ENCODE measurements around the gene RSF1. TPM values are rescaled to one million over a fixed set of nuclear protein-coding genes. Genes with fewer than 3 reads are reported as not detected.
A peak's percentile ranks its signal among the peaks of the same experiment; 100 is the strongest.
"Not testable (repeated sequence)": the region's sequence is repeated elsewhere in the genome, so short reads cannot be mapped to it uniquely, and the experiment has no call there.

RSF1 gene, protein sequence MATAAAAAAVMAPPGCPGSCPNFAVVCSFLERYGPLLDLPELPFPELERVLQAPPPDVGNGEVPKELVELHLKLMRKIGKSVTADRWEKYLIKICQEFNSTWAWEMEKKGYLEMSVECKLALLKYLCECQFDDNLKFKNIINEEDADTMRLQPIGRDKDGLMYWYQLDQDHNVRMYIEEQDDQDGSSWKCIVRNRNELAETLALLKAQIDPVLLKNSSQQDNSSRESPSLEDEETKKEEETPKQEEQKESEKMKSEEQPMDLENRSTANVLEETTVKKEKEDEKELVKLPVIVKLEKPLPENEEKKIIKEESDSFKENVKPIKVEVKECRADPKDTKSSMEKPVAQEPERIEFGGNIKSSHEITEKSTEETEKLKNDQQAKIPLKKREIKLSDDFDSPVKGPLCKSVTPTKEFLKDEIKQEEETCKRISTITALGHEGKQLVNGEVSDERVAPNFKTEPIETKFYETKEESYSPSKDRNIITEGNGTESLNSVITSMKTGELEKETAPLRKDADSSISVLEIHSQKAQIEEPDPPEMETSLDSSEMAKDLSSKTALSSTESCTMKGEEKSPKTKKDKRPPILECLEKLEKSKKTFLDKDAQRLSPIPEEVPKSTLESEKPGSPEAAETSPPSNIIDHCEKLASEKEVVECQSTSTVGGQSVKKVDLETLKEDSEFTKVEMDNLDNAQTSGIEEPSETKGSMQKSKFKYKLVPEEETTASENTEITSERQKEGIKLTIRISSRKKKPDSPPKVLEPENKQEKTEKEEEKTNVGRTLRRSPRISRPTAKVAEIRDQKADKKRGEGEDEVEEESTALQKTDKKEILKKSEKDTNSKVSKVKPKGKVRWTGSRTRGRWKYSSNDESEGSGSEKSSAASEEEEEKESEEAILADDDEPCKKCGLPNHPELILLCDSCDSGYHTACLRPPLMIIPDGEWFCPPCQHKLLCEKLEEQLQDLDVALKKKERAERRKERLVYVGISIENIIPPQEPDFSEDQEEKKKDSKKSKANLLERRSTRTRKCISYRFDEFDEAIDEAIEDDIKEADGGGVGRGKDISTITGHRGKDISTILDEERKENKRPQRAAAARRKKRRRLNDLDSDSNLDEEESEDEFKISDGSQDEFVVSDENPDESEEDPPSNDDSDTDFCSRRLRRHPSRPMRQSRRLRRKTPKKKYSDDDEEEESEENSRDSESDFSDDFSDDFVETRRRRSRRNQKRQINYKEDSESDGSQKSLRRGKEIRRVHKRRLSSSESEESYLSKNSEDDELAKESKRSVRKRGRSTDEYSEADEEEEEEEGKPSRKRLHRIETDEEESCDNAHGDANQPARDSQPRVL (N-terminal part only)
- total RNA-seq: 100 to 1,000 TPM in 1 of 4 donors, 10 to 100 TPM in 3; 69.3 to 127 (median 77.0) TPM

DNA sequence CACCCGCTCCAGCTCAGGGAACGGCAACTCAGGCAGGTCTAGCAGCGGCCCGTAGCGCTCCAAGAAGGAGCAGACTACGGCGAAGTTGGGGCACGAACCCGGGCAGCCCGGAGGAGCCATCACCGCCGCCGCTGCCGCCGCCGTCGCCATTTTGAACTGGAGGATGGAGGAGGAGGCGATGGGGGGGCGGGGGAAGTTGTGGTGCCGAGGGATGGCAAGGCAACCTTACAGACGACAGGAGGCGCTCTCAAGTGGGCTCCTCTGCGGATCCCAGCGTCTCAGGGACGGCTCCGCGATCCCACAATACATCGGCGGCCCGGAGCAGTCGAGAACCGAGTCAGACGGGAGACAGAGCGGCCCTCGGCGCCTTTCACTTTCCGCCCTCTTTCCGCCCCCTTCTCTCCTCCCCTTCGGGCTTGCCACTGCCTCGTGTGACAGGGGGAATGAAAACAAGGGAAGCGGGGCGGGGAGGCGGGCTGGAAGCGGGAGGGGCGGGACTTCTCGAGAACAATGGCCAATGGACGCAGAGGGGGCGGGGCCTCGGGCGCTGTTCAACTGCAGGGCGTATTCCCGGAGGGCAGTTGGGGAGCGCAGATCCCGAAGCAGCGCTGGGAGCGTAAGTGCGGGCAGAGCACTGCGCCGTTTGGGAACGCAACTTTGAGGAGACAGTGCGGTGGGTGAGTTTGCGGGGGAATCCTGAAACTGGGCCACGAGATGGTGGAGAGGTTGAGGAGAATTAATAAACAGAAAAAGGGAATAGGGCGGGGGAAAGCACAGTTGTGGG is at the start of gene RSF1, which contains the start of gene AAMDC:
Gene RSF1, minus strand, starts transcription at position 158 of the 784 bp plus-strand sequence. Its CDS starts 8 bp downstream, at position 150.
Gene AAMDC, plus strand, starts transcription at position 580 of the 784 bp plus-strand sequence. CDS start 21,353 bp downstream, outside the sequence.
- TF ChIP-seq EP300 (IDR thresholded peaks at IDR 0.05) (peak in 1 of 2 donors; percentile 93), POLR2A (IDR thresholded peaks at IDR 0.05) (peak; percentile 30 to 84)
- TF ChIP-seq, protein P1, sequence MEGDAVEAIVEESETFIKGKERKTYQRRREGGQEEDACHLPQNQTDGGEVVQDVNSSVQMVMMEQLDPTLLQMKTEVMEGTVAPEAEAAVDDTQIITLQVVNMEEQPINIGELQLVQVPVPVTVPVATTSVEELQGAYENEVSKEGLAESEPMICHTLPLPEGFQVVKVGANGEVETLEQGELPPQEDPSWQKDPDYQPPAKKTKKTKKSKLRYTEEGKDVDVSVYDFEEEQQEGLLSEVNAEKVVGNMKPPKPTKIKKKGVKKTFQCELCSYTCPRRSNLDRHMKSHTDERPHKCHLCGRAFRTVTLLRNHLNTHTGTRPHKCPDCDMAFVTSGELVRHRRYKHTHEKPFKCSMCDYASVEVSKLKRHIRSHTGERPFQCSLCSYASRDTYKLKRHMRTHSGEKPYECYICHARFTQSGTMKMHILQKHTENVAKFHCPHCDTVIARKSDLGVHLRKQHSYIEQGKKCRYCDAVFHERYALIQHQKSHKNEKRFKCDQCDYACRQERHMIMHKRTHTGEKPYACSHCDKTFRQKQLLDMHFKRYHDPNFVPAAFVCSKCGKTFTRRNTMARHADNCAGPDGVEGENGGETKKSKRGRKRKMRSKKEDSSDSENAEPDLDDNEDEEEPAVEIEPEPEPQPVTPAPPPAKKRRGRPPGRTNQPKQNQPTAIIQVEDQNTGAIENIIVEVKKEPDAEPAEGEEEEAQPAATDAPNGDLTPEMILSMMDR (IDR thresholded peaks at IDR 0.05): peak; percentile 67 to 93 (median 77)
- WGBS, 2 donors: 0% methylated on average over 58 to 60 of the region's 64 CpGs
- Histone ChIP-seq H3K4me1 (peaks cover 0 to 59% (median 17%) of the 10 kb centered on the region in 4 donors), H3K27ac (peak within 1 kb of the TSS; percentile 96 to 99 (median 98)), H3K36me3 (no peaks in the 10 kb centered on the region), H3K9me3 (no peaks in the 10 kb centered on the region), H3K4me3 (peak within 1 kb of the TSS; percentile 86 to 98 (median 96)), H3K27me3 (no peaks in the 10 kb centered on the region)
- DNase-seq (ENCODE audit: low spot score in 2 of 2): peak; percentile 99

DNA sequence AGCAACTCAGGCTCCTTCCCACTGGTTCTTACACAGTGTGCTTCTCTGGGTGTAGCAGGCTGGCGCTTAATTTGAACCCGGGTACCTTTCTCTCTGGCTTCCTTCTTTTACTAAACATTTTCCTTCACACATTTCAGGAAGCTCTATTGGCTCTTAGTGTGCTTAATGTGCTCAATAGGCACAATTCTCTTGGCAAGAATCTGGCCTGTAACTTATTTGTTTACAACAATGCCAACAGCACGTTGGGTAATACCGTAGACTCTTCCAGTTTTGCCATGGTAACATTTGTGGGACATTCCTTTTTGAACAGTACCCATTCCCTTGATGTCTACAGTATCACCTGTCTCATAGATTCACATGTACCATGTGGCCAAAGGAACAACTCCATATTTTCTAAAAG is 48.2 kb upstream of the RSF1 start:
- no peaks in the 10 kb centered on the region for H3K27me3 ChIP-seq
- DNase-seq (ENCODE audit: low spot score in 2 of 2): no peak
- WGBS, 2 donors: 91 to 97% methylated on average over 4 of the region's 4 CpGs
- H3K4me1 ChIP-seq: peaks cover 0 to 17% (median 4%) of the 10 kb centered on the region in 4 donors
- TF ChIP-seq, protein P1 (IDR thresholded peaks at IDR 0.05): no peak
- TF ChIP-seq EP300 (IDR thresholded peaks at IDR 0.05): no peak
- no peak for TF ChIP-seq POLR2A (IDR thresholded peaks at IDR 0.05)
- H3K4me3 ChIP-seq: no peak overlapping the region
- peaks cover 0 to 63% (median 6%) of the 10 kb centered on the region in 3 donors for H3K36me3 ChIP-seq
- no peaks in the 10 kb centered on the region for H3K9me3 ChIP-seq
- no peak overlapping the region for H3K27ac ChIP-seq

DNA sequence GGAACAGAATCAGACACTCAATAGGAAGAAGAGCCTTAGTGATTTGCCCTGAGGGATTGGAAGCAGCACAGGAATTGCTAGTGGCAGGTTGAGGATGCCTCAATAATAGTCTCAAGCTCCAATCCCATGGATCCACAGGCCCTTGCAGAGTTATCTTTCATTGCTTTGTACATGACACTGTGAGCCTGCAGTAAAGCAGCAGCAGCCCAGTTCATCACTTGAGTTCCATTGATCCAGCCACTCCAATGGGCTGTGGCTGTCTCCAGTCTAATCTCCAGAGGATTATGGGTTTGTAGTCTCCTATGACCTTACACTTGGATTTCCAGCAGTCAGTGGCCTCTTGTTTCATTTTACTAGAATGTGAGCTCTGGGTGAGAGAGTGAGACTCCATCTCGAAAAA is 45.8 kb upstream of the RSF1 start:
- Histone ChIP-seq H3K36me3 (peaks cover 0 to 54% (median 6%) of the 10 kb centered on the region in 3 donors), H3K4me3 (no peak overlapping the region), H3K27ac (peak overlapping the region in 1 of 4 donors; percentile 22), H3K4me1 (peaks cover 0 to 17% (median 4%) of the 10 kb centered on the region in 4 donors), H3K9me3 (no peaks in the 10 kb centered on the region), H3K27me3 (no peaks in the 10 kb centered on the region)
- no peak for DNase-seq (ENCODE audit: low spot score in 2 of 2)
- no peak for TF ChIP-seq EP300 (IDR thresholded peaks at IDR 0.05)
- TF ChIP-seq, protein P1 (IDR thresholded peaks at IDR 0.05): no peak
- TF ChIP-seq POLR2A (IDR thresholded peaks at IDR 0.05): no peak
- WGBS, 2 donors: 79 to 88% methylated on average over 1 of the region's 1 CpG

DNA sequence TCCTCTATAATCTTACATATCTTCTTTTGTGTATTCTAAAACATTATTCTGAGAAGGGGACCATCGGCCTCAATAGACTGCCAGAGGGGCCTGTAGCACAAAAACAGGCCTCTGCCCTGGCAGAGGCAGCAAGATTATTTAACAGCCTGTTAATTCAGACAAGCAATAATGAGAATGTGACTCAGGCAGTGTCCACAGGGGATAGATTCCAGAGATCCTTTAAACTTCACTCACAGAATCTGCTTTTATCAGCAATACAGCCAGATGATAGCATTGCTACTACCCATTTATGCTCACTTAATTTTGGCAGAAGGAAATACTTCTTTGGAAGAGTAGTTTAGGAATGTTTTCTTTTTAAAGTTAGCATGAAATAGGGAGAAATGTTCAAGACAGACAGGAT is 45.3 kb upstream of the RSF1 start:
- H3K4me1 ChIP-seq: peaks cover 0 to 17% (median 4%) of the 10 kb centered on the region in 4 donors
- H3K36me3 ChIP-seq: peaks cover 0 to 54% (median 6%) of the 10 kb centered on the region in 3 donors
- no peaks in the 10 kb centered on the region for H3K27me3 ChIP-seq
- H3K27ac ChIP-seq: peak overlapping the region in 1 of 4 donors; percentile 22
- no peak overlapping the region for H3K4me3 ChIP-seq
- H3K9me3 ChIP-seq: no peaks in the 10 kb centered on the region
- TF ChIP-seq POLR2A (IDR thresholded peaks at IDR 0.05): no peak
- TF ChIP-seq, protein P1 (IDR thresholded peaks at IDR 0.05): no peak
- DNase-seq (ENCODE audit: low spot score in 2 of 2): no peak
- WGBS, 2 donors: 60 to 62% methylated on average over 1 of the region's 1 CpG

DNA sequence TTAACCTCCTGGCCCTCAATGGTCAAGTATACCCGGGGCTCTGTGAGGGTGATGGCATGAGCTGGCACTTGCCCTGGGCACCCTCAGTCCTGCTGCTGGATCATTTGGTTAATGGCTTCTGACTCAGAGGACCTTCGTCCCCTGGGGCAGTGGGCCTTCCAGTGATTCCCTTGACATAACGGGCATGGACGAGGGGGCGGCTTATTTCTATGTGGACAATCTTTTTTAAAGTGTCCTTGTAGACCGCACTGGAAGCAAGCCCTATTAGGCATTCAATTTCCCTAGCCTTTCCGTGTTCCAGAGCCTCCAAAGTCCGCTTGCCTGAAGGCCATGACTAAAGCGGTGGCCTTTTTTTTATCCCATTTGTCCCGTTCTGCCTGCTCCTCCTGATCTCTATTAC is 40.9 kb upstream of the RSF1 start:
- not testable (repeated sequence) for H3K4me3 ChIP-seq; H3K9me3 ChIP-seq; H3K27ac ChIP-seq; H3K27me3 ChIP-seq; DNase-seq (ENCODE audit: low spot score in 2 of 2)
- peaks cover 0 to 15% (median 4%) of the 10 kb centered on the region in 4 donors for H3K4me1 ChIP-seq
- H3K36me3 ChIP-seq: peaks cover 0 to 58% (median 5%) of the 10 kb centered on the region in 3 donors
- 87 to 90% methylated on average over 10 of the region's 10 CpGs for WGBS, 2 donors

DNA sequence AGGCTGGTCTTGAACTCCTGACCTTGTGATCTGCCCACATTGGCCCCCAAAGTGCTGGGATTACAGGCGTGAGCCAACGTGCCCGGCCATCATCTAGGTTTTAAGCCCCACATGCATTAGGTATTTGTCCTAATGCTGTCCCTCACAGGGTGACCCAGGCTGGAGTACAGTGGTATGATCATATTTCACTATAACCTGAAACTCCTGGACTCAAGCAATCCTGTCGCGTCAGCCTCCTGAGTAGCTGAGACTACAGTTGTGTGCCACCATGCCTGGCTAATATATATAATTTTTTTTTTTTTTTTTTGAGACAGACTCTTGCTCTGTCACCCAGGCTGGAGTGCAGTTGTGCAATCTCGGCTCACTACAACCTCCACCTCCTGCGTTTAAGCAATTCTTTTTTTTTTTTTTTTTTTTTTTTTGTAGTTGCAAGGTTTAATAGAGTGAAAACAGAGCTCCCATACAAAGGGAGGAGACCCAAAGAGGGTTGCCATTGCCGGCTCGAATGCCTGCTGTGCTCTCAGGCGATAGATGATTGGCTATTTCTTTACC is 37.5 kb upstream of the RSF1 start:
- H3K4me3 ChIP-seq; H3K27ac ChIP-seq; DNase-seq (ENCODE audit: low spot score in 2 of 2); H3K27me3 ChIP-seq; H3K4me1 ChIP-seq: not testable (repeated sequence)
- peaks cover 0 to 86% (median 19%) of the 10 kb centered on the region in 3 donors for H3K36me3 ChIP-seq
- WGBS, 2 donors: 87 to 94% methylated on average over 10 of the region's 10 CpGs
- peaks cover 0 to 13% (median 0%) of the 10 kb centered on the region in 4 donors for H3K9me3 ChIP-seq
